HG02610 (cell line): ENCODE measurements around the gene CMSS1.
"Not testable (repeated sequence)": the region's sequence is repeated elsewhere in the genome, so short reads cannot be mapped to it uniquely, and the experiment has no call there.

ENCODE experiments used
- ATAC-seq: cut with Tn5 transposase; IDR thresholded peaks from one replicate; pipeline ENCODE4 v1.9.1; 2021; ENCODE audit warnings: mild to moderate bottlenecking, moderate library complexity; ENCODE audit not compliant: unreplicated experiment

Gene CMSS1

GRCh38 chr3:100209169-100209568 is 391.5 kb downstream of the CMSS1 start:
- no peak for ATAC-seq

- ATAC-seq = peak; percentile 95
These were observed 392.5 kb downstream of the CMSS1 start for GRCh38 chr3:100209948-100210771.

GRCh38 chr3:100210772-100211135 is 393.1 kb downstream of the CMSS1 start:
- ATAC-seq = no peak

GRCh38 chr3:100213891-100214573 is 396.4 kb downstream of the CMSS1 start:
- no peak for ATAC-seq

- no peak for ATAC-seq
These were observed 396.9 kb downstream of the CMSS1 start for GRCh38 chr3:100214574-100214964.

- no peak for ATAC-seq
These were observed 399.1 kb downstream of the CMSS1 start for GRCh38 chr3:100216713-100217112.

- ATAC-seq = no peak
These were observed 403.5 kb downstream of the CMSS1 start for GRCh38 chr3:100221159-100221558.

GRCh38 chr3:100225193-100225592 is 407.5 kb downstream of the CMSS1 start:
- ATAC-seq = no peak

GRCh38 chr3:100225883-100226282 is 408.2 kb downstream of the CMSS1 start:
- no peak for ATAC-seq

GRCh38 chr3:100226712-100227429 is 409.2 kb downstream of the CMSS1 start:
- ATAC-seq = no peak

GRCh38 chr3:100227511-100227921 is 409.9 kb downstream of the CMSS1 start:
- ATAC-seq = no peak

GRCh38 chr3:100228247-100228646 is 410.6 kb downstream of the CMSS1 start:
- no peak for ATAC-seq

- not testable (repeated sequence) for ATAC-seq
These were observed 411.5 kb downstream of the CMSS1 start for GRCh38 chr3:100229188-100229587.

GRCh38 chr3:100230710-100231109 is 413.0 kb downstream of the CMSS1 start:
- ATAC-seq = no peak
